WERI-Rb-1 (cell line): ENCODE measurements around the gene GRIK4.

ENCODE experiments used
- DNase-seq: peaks from one replicate; pipeline ENCODE4 v3.0.0-alpha.2; 2020
- H3K27ac ChIP-seq: fragments of 250-450 bp; sonication (Bioruptor Pico); 2 replicates; pipeline ENCODE4 v1.5.1; 2020; ENCODE audit warnings: mild to moderate bottlenecking, moderate library complexity
- H3K27me3 ChIP-seq: fragments of 250-450 bp; sonication (Bioruptor Pico); 2 replicates; pipeline ENCODE4 v1.5.1; 2021; ENCODE audit warnings: mild to moderate bottlenecking, low read depth, moderate library complexity; ENCODE audit not compliant: insufficient read depth, severe bottlenecking
- H3K36me3 ChIP-seq: fragments of 250-450 bp; sonication (Bioruptor Pico); 2 replicates; pipeline ENCODE4 v1.5.1; 2020; ENCODE audit warnings: mild to moderate bottlenecking, moderate library complexity
- H3K4me3 ChIP-seq: 2 replicates; pipeline ENCODE4 v1.5.1; 2011; ENCODE audit warnings: low read depth, mild to moderate bottlenecking, control low read depth, low read length
- H3K9me3 ChIP-seq: fragments of 250-450 bp; sonication (Bioruptor Pico); 2 replicates; pipeline ENCODE4 v1.5.1; 2021; ENCODE audit warnings: mild to moderate bottlenecking, moderate library complexity; ENCODE audit not compliant: severe bottlenecking
- CTCF ChIP-seq: IDR thresholded peaks from 2 replicates; pipeline ENCODE4 v1.5.1; 2011; ENCODE audit warnings: low read depth, mild to moderate bottlenecking, control low read depth, inconsistent platforms, low read length

The GRIK4 gene

GRCh38 chr11:120798854-120799253 is 287.3 kb downstream of the GRIK4 start:
- Histone ChIP-seq H3K9me3 (no peaks in the 10 kb centered on the region), H3K27me3 (no peaks in the 10 kb centered on the region), H3K36me3 (no peaks in the 10 kb centered on the region), H3K4me3 (no peak overlapping the region), H3K27ac (no peak overlapping the region)
- TF ChIP-seq CTCF: peak; percentile 21; the same call in 1 of the 2 replicates
- DNase-seq: no peak

GRCh38 chr11:120800206-120800605 is 288.7 kb downstream of the GRIK4 start:
- no peaks in the 10 kb centered on the region for H3K27me3 ChIP-seq
- DNase-seq: no peak
- H3K4me3 ChIP-seq: no peak overlapping the region
- no peak for TF ChIP-seq CTCF
- no peak overlapping the region for H3K27ac ChIP-seq
- no peaks in the 10 kb centered on the region for H3K9me3 ChIP-seq
- H3K36me3 ChIP-seq: no peaks in the 10 kb centered on the region

GRCh38 chr11:120801801-120802689 is 290.5 kb downstream of the GRIK4 start:
- peak; percentile 70 for DNase-seq
- Histone ChIP-seq H3K36me3 (no peaks in the 10 kb centered on the region), H3K27ac (no peak overlapping the region), H3K27me3 (no peaks in the 10 kb centered on the region), H3K9me3 (no peaks in the 10 kb centered on the region), H3K4me3 (no peak overlapping the region)
- peak; percentile 85 for TF ChIP-seq CTCF

- no peaks in the 10 kb centered on the region for H3K9me3 ChIP-seq
- no peak for DNase-seq
- no peak overlapping the region for H3K4me3 ChIP-seq
- no peak for TF ChIP-seq CTCF
- no peaks in the 10 kb centered on the region for H3K27me3 ChIP-seq
- no peak overlapping the region for H3K27ac ChIP-seq
- H3K36me3 ChIP-seq: no peaks in the 10 kb centered on the region
These were observed 294.5 kb downstream of the GRIK4 start for GRCh38 chr11:120805960-120806555.

- DNase-seq: no peak
- TF ChIP-seq CTCF: no peak
- Histone ChIP-seq H3K4me3 (no peak overlapping the region), H3K36me3 (no peaks in the 10 kb centered on the region), H3K27ac (no peak overlapping the region), H3K9me3 (no peaks in the 10 kb centered on the region), H3K27me3 (no peaks in the 10 kb centered on the region)
These were observed 296.0 kb downstream of the GRIK4 start for GRCh38 chr11:120807414-120808150.
